ENCODE results near the gene MTA1. TPM values are rescaled to one million over a fixed set of nuclear protein-coding genes. Genes with fewer than 3 reads are reported as not detected.

MTA1 gene
- total RNA-seq, 4 donors from 2014 or later, result 67.5 to 213 (median 95.3) TPM

- TF ChIP-seq EP300 (IDR thresholded peaks at IDR 0.05), result no peak
- no peak for TF ChIP-seq CTCF (IDR thresholded peaks at IDR 0.05)
- TF ChIP-seq POLR2A (IDR thresholded peaks at IDR 0.05), result no peak
- Histone ChIP-seq H3K9me3 (no peaks in the 10 kb centered on the region), H3K4me1 (no peaks in the 10 kb centered on the region), H3K27me3 (no peaks in the 10 kb centered on the region), H3K4me3 (no peak overlapping the region), H3K36me3 (peaks cover 0 to 88% (median 5%) of the 10 kb centered on the region in 3 donors), H3K27ac (no peak overlapping the region)
- 87 to 88% methylated on average over 19 to 22 of the region's 22 CpGs for WGBS, 2 donors
- DNase-seq (ENCODE audit: low spot score in 2 of 2), result no peak
Observed at GRCh38 chr14:105455766-105456660, 36.4 kb downstream of the MTA1 start.

GRCh38 chr14:105456736-105457617, 37.4 kb downstream of the MTA1 start:
- Histone ChIP-seq H3K4me3 (no peak overlapping the region), H3K27ac (peak overlapping the region in 1 of 4 donors; percentile 52), H3K9me3 (no peaks in the 10 kb centered on the region), H3K27me3 (no peaks in the 10 kb centered on the region), H3K36me3 (peaks cover 0 to 89% (median 7%) of the 10 kb centered on the region in 3 donors), H3K4me1 (no peaks in the 10 kb centered on the region)
- WGBS, 2 donors, result 66 to 67% methylated on average over 17 to 20 of the region's 22 CpGs
- TF ChIP-seq CTCF (IDR thresholded peaks at IDR 0.05) (peak in 1 of 5 experiments; percentile 22), POLR2A (IDR thresholded peaks at IDR 0.05) (no peak), EP300 (IDR thresholded peaks at IDR 0.05) (no peak)
- no peak for DNase-seq (ENCODE audit: low spot score in 2 of 2)

GRCh38 chr14:105458010-105458409, 38.4 kb downstream of the MTA1 start:
- H3K4me3 ChIP-seq, result no peak overlapping the region
- H3K4me1 ChIP-seq, result no peaks in the 10 kb centered on the region
- H3K27ac ChIP-seq, result no peak overlapping the region
- H3K9me3 ChIP-seq, result no peaks in the 10 kb centered on the region
- no peaks in the 10 kb centered on the region for H3K27me3 ChIP-seq
- DNase-seq (ENCODE audit: low spot score in 2 of 2), result no peak
- peaks cover 0 to 89% (median 7%) of the 10 kb centered on the region in 3 donors for H3K36me3 ChIP-seq
- TF ChIP-seq POLR2A (IDR thresholded peaks at IDR 0.05), result no peak
- TF ChIP-seq EP300 (IDR thresholded peaks at IDR 0.05), result no peak
- no peak for TF ChIP-seq CTCF (IDR thresholded peaks at IDR 0.05)
- WGBS, 2 donors, result 79 to 89% methylated on average over 13 to 18 of the region's 18 CpGs

- H3K27ac ChIP-seq, result no peak overlapping the region
- H3K9me3 ChIP-seq, result no peaks in the 10 kb centered on the region
- H3K36me3 ChIP-seq, result peaks cover 0 to 89% (median 7%) of the 10 kb centered on the region in 3 donors
- H3K4me1 ChIP-seq, result no peaks in the 10 kb centered on the region
- no peaks in the 10 kb centered on the region for H3K27me3 ChIP-seq
- no peak for TF ChIP-seq CTCF (IDR thresholded peaks at IDR 0.05)
- no peak for TF ChIP-seq EP300 (IDR thresholded peaks at IDR 0.05)
- TF ChIP-seq POLR2A (IDR thresholded peaks at IDR 0.05), result no peak
- H3K4me3 ChIP-seq, result no peak overlapping the region
- WGBS, 2 donors, result 81 to 83% methylated on average over 8 to 11 of the region's 14 CpGs
- DNase-seq (ENCODE audit: low spot score in 2 of 2), result no peak
Observed at GRCh38 chr14:105458571-105458970, 38.9 kb downstream of the MTA1 start.
